K562 (cell line): Measurements from ENCODE around the gene CEP43. TPM values are rescaled to one million over a fixed set of nuclear protein-coding genes. Genes with fewer than 3 reads are reported as not detected.

Experiments
- ARHGAP35 ChIP-seq: fragments of 450-650 bp; IDR thresholded peaks from 2 replicates; pipeline ENCODE4 v1.6.1; 2018; ENCODE audit not compliant: partially characterized antibody
- CBX8 ChIP-seq: fragments of 200-600 bp; sonication (generic); IDR thresholded peaks from 2 replicates; pipeline ENCODE4 v1.6.1; 2012; ENCODE audit warnings: borderline replicate concordance, mixed run types, low read depth, mild to moderate bottlenecking, moderate library complexity, mixed read lengths, low read length, control low read depth, inconsistent platforms; ENCODE audit not compliant: poor library complexity, severe bottlenecking; ENCODE audit errors: extremely low read depth
- EHMT2 ChIP-seq: fragments of 450-650 bp; IDR thresholded peaks from 2 replicates; pipeline ENCODE4 v1.6.1; 2018; ENCODE audit warnings: antibody characterized with exemption
- EP300 ChIP-seq: IDR thresholded peaks from 2 replicates; pipeline ENCODE4 v1.6.1; 2012; ENCODE audit warnings: low read length, improper control_type of control experiment
- EP400 ChIP-seq: fragments of 450-650 bp; IDR thresholded peaks from 2 replicates; pipeline ENCODE4 v1.6.1; 2017; ENCODE audit warnings: antibody characterized with exemption, mild to moderate bottlenecking, moderate library complexity
- MBD2 ChIP-seq: sonication (generic); IDR thresholded peaks from 2 replicates; pipeline ENCODE4 v1.6.1; 2016; ENCODE audit warnings: low read depth, borderline replicate concordance
- MTF1 ChIP-seq: fragments of 250-450 bp; sonication (Bioruptor Pico); IDR thresholded peaks from 2 replicates; pipeline ENCODE4 v1.9.0; 2021; ENCODE audit warnings: moderate library complexity, mild to moderate bottlenecking, inconsistent platforms, borderline replicate concordance
- PRMT5 ChIP-seq: sonication (generic); formaldehyde crosslinking; IDR thresholded peaks from 2 replicates; pipeline ENCODE4 v1.5.0; 2020; ENCODE audit warnings: missing genetic modification reagents
- SMARCC2 ChIP-seq: fragments of 450-650 bp; IDR thresholded peaks from 2 replicates; pipeline ENCODE4 v1.6.1; 2017; ENCODE audit warnings: antibody characterized with exemption, moderate library complexity, mild to moderate bottlenecking, low read depth
- SOX6 ChIP-seq: fragments of 450-650 bp; IDR thresholded peaks from 2 replicates; pipeline ENCODE4 v1.6.1; 2014; ENCODE audit warnings: mild to moderate bottlenecking
- SRF ChIP-seq, 2 experiments: fragments of 250-450, 450-650 bp in 1 of 2; sonication (Bioruptor Pico) in 1 of 2; sonication (generic) in 1 of 2; formaldehyde crosslinking; IDR thresholded peaks; 2 replicates each; pipeline versions ENCODE4 v1.5.0 to v1.5.1; 2020 to 2022; ENCODE audit warnings: mild to moderate bottlenecking in 1 of 2, missing genetic modification reagents in 1 of 2
- TARDBP ChIP-seq: fragments of 450-650 bp; IDR thresholded peaks from 2 replicates; pipeline ENCODE4 v1.6.1; 2016
- TCFL5 ChIP-seq: fragments of 250-450 bp; sonication (Bioruptor Pico); conservative IDR thresholded peaks from 2 replicates; pipeline ENCODE4 v1.6.1; 2021; ENCODE audit warnings: mild to moderate bottlenecking, moderate library complexity, matching md5 sums
- ZNF140 ChIP-seq: fragments of 250-450 bp; sonication (Bioruptor Pico); IDR thresholded peaks from 2 replicates; pipeline ENCODE4 v1.8.0; 2021; ENCODE audit warnings: moderate library complexity, mild to moderate bottlenecking, inconsistent platforms
- ZNF57 ChIP-seq: fragments of 450-650 bp; formaldehyde crosslinking; IDR thresholded peaks from 2 replicates; pipeline ENCODE4 v1.4.0; 2020; ENCODE audit warnings: mild to moderate bottlenecking, moderate library complexity
- polyA plus RNA-seq, 8 experiments: library from polyadenylated mRNA; depleted of rRNA in 4 of 8; stranded (reverse) in 5 of 8; unstranded in 3 of 8; fragments of >200 nt; fragmentation: Nextera tagmentation in 2 of 8; fragmentation: Illumina TruSeq in 1 of 8; extraction: Ambion mirVana in 2 of 8; extraction: Trizol in 1 of 8; gene quantifications; 2 replicates each; pipeline versions ENCODE4 v1.2.1 to v1.2.3, GENCODE V29; 2011 to 2014; ENCODE audit warnings: inconsistent platforms in 1 of 8, missing spikeins in 1 of 8
- total RNA-seq, 7 experiments: library from RNA; depleted of rRNA in 6 of 7; stranded (reverse); fragments of >200 nt in 6 of 7; fragmentation: Illumina TruSeq in 2 of 7; extraction: Trizol in 2 of 7; gene quantifications; 2 replicates each; pipeline versions ENCODE4 v1.2.1 to v1.2.3, GENCODE V29; 2011 to 2021; ENCODE audit warnings: low replicate concordance in 1 of 7
- TF ChIP-seq, protein P1 (sequence below): fragments of 450-650 bp; formaldehyde crosslinking; IDR thresholded peaks from 2 replicates; pipeline ENCODE4 v1.4.0; 2020; ENCODE audit warnings: mild to moderate bottlenecking, mixed read lengths
- TF ChIP-seq, protein P2 (sequence below): sonication (generic); IDR thresholded peaks from 2 replicates; pipeline ENCODE4 v1.6.1; 2016
- TF ChIP-seq, protein P3 (sequence below): fragments of 250-450 bp; sonication (Bioruptor Pico); IDR thresholded peaks from 2 replicates; pipeline ENCODE4 v1.8.0; 2021; ENCODE audit warnings: mild to moderate bottlenecking, moderate library complexity
- TF ChIP-seq, protein P4 (sequence below): sonication (generic); formaldehyde crosslinking; IDR thresholded peaks from 2 replicates; pipeline ENCODE4 v1.8.0; 2023; ENCODE audit warnings: missing genetic modification reagents, mild to moderate bottlenecking, borderline replicate concordance

The CEP43 gene
- total and polyA plus RNA-seq, 9 of the 15 experiments (the other 6 are each of a cell fraction or from before 2014, with no cell fraction given): 15.2 to 55.7 (median 47.4) TPM

DNA sequence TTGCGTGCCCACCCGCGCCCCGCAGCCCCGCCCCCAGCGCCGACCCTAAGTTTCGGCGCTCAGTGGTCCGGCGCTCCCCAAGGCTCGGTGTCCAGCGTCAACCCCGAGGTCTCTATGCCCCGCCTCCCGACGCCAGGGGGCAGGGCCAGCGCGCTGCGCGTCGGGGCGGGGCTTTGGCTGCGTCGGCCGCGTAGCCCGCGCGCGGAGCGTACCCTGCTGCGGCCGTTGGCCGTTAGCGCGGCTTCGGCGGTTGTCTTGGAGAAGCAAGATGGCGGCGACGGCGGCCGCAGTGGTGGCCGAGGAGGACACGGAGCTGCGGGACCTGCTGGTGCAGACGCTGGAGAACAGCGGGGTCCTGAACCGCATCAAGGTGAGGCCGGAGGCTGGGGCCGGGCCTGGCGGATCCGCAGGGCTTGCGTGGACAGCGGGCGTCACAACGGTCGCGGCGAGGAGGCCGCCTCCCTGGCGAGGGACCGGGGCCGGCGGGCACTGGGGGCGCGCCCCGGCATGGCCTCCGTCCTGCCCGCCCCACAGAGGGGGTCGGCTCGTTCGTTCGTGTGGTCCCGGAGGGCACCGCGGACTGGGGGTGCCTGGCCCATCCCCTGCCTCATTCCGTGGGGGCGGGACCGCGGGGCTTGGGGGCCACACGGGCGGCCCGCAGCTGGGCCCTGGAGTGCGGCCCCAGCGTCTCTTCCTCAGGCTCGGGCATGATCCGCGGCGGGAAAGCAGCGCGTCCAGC, at the start of gene CEP43 (continued):
- TF ChIP-seq, protein P1, sequence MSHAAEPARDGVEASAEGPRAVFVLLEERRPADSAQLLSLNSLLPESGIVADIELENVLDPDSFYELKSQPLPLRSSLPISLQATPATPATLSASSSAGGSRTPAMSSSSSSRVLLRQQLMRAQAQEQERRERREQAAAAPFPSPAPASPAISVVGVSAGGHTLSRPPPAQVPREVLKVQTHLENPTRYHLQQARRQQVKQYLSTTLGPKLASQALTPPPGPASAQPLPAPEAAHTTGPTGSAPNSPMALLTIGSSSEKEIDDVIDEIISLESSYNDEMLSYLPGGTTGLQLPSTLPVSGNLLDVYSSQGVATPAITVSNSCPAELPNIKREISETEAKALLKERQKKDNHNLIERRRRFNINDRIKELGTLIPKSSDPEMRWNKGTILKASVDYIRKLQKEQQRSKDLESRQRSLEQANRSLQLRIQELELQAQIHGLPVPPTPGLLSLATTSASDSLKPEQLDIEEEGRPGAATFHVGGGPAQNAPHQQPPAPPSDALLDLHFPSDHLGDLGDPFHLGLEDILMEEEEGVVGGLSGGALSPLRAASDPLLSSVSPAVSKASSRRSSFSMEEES: no peak
- TF ChIP-seq MBD2 (no peak), SOX6 (no peak), MTF1 (CRISPR knock-in tag) (no peak), EP400 (no peak), SRF (CRISPR knock-in tag; IDR thresholded peaks at IDR 0.05) (no peak), SMARCC2 (no peak), ZNF140 (CRISPR knock-in tag) (no peak), PRMT5 (no peak), ZNF57 (CRISPR knock-in tag) (no peak), EHMT2 (no peak), CBX8 (no peak), TARDBP (no peak), TCFL5 (no peak), EP300 (peak; percentile 70), ARHGAP35 (no peak)
- TF ChIP-seq, protein P2, sequence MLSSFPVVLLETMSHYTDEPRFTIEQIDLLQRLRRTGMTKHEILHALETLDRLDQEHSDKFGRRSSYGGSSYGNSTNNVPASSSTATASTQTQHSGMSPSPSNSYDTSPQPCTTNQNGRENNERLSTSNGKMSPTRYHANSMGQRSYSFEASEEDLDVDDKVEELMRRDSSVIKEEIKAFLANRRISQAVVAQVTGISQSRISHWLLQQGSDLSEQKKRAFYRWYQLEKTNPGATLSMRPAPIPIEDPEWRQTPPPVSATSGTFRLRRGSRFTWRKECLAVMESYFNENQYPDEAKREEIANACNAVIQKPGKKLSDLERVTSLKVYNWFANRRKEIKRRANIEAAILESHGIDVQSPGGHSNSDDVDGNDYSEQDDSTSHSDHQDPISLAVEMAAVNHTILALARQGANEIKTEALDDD: no peak
- TF ChIP-seq, protein P3, sequence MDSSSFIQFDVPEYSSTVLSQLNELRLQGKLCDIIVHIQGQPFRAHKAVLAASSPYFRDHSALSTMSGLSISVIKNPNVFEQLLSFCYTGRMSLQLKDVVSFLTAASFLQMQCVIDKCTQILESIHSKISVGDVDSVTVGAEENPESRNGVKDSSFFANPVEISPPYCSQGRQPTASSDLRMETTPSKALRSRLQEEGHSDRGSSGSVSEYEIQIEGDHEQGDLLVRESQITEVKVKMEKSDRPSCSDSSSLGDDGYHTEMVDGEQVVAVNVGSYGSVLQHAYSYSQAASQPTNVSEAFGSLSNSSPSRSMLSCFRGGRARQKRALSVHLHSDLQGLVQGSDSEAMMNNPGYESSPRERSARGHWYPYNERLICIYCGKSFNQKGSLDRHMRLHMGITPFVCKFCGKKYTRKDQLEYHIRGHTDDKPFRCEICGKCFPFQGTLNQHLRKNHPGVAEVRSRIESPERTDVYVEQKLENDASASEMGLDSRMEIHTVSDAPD (CRISPR knock-in tag): no peak
- TF ChIP-seq, protein P4, sequence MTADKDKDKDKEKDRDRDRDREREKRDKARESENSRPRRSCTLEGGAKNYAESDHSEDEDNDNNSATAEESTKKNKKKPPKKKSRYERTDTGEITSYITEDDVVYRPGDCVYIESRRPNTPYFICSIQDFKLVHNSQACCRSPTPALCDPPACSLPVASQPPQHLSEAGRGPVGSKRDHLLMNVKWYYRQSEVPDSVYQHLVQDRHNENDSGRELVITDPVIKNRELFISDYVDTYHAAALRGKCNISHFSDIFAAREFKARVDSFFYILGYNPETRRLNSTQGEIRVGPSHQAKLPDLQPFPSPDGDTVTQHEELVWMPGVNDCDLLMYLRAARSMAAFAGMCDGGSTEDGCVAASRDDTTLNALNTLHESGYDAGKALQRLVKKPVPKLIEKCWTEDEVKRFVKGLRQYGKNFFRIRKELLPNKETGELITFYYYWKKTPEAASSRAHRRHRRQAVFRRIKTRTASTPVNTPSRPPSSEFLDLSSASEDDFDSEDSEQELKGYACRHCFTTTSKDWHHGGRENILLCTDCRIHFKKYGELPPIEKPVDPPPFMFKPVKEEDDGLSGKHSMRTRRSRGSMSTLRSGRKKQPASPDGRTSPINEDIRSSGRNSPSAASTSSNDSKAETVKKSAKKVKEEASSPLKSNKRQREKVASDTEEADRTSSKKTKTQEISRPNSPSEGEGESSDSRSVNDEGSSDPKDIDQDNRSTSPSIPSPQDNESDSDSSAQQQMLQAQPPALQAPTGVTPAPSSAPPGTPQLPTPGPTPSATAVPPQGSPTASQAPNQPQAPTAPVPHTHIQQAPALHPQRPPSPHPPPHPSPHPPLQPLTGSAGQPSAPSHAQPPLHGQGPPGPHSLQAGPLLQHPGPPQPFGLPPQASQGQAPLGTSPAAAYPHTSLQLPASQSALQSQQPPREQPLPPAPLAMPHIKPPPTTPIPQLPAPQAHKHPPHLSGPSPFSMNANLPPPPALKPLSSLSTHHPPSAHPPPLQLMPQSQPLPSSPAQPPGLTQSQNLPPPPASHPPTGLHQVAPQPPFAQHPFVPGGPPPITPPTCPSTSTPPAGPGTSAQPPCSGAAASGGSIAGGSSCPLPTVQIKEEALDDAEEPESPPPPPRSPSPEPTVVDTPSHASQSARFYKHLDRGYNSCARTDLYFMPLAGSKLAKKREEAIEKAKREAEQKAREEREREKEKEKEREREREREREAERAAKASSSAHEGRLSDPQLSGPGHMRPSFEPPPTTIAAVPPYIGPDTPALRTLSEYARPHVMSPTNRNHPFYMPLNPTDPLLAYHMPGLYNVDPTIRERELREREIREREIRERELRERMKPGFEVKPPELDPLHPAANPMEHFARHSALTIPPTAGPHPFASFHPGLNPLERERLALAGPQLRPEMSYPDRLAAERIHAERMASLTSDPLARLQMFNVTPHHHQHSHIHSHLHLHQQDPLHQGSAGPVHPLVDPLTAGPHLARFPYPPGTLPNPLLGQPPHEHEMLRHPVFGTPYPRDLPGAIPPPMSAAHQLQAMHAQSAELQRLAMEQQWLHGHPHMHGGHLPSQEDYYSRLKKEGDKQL (CRISPR knock-in tag): no peak
